AG08395 (cell line): ENCODE results near the gene WAPL.

Experiments
- DNase-seq: peaks from one replicate; pipeline ENCODE4 v3.0.0; 2012; ENCODE audit warnings: mixed read lengths, low spot score

Gene WAPL

DNA sequence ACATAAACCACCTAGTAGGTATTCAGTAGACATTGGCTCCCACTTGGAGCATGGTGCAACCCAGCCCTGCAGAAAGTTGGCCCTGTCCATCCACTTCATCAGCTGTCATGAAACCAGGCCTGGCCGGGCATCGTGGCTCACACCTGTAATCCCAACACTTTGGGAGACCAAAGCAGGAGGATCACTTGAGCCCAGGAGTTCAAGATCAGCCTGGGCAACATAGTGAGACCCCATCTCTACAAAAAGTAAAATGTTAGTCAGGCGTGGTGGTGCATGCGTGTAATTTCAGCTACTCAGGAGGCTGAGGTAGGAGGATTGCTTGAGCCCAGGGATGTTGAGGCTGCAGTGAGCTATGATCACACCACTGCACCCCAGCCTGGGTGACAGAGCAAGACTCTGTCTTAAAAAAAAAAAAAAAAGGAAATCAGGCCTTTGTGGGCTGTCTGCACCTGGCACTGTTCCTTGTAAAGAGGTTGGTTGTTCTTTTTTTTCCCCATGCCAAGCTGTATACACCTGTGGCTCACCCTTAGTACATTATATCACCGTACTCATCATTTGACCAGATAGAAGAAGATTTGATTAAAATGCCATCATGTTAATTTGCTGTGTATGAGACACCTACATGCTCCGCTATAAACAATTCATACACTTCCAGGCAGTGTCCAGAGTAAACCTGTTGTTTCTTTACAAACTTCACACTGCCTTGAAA lies 109.6 kb downstream of the WAPL start:
- no peak for DNase-seq

DNA sequence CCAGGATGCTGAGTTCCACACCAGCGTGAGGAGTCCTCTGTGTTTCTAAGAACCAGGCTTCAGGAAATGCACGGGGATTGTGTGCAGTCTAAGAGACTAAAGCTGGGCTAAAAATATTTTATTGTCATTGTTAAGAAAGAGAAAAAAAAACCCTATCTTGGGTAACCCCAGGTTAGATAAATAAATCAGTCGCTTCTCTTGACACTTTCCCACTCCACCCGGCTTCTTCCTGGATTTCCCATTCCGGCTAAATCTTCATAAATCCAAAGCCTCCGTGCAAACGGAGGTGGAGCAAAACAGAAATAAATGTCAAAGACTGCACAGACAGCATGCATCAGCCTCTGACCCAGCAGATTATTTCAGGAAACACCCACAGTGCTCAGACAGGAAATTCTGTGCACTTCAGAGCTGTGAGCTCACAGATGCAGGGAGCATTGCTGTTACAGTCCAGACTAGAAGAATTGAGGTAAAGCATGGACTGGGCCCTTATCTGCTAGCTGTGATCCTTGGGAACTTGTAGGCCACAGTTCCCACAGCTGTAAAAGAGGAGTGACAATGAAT lies 110.2 kb downstream of the WAPL start:
- peak; percentile 72 for DNase-seq

DNA sequence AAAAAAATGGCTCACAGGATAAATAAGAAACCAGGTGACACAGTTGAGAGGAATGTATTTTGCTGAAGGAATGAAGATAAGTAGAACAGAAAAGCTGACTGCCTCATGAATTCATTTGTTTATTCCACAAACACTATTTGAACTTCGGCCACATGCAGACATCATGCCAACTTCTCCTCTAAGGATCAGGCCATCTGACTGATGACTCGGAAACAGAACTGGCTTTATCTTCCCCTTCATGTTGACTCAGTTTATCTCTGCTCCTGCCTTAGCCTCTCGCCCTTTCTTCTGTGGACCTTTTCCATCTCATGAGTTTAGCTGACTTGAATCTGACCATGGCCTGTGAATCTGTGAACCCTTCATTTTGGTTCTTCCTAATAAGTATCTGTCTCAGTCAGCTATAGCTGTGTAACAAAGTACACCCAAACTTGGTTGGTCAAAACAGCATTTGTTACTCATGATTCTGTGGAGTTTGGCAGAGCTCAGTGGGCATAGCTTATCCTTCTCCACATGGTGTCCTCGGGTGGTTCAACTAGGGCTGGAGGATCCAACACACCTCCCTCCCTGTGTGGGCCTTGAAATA lies 111.0 kb downstream of the WAPL start:
- DNase-seq = peak; percentile 58

DNA sequence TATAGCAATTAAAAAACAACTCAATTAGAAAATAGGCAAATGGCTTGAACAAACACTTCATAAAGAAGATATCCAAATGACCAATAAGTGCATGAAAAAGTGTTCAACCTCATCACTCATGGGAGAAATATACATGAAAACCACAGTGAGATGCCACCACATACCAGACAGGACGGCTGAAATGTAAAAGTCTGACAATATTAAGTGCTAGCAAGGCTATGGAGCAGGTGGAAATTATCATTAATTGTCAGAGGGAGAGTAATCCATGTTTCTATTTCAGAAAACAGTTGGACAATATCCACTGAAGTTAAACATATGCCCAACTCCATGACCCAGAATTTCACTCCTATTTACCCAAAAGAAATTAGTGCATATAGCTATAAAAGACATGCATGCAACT lies 112.4 kb downstream of the WAPL start:
- DNase-seq = no peak

DNA sequence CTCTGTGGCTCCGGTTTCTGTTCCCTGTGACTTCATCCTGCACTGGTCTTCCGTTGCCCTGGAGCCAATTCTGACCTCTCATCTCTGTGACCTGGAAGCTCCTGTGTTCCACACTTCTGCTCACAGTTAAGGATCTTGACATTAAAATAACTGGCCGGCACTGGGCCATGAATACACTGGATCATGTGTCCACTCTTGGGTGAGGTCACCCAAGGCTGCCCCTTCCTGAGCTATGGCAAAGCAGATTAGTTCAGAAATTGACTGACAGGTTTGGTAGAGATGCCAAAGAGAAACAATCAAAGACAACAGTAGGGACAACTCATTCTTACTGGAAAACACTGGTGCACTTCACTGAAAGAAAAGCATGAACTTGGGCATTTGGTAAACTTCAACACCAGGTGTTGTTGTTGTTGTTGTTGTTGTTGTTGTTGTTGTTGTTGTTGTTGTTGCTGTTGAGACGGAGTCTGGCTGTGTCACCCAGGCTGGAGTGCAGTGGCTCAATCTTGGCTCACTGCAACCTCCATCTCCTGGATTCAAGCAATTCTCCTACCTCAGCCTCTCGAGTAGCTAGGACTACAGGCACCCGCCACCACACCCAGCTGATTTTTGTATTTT lies 118.3 kb downstream of the WAPL start:
- no peak for DNase-seq

DNA sequence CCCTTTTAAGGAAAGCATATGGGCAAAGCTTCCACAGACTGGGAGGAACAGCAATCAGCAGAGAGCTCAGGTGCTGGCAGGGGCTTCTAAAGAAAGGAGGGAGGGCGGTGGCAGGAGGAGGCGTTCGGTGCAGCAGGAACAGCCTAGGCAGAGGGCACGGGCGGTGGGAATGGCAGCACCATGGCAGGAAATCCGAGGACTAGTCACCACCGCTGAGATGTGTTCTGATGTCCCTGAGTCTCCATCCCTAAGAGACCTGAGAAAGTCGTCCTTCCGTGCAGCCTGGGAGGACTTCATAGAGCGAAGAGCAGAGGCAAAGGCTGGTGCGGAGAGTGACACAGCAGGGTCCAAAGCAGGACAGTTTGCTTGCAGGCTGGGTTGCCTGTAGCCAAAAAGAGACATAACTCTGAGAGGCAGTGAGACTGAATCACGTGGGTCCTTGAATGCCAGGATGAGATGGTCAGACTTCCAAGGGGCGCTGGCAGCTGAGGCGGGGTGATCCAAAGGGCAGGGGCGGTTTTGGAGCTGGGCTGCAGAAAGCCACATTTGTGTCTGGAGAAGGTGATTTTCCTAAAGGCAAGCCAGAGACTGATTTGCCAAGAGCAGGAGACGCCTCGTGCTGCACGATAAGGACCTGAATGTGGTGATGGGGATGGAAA lies 119.2 kb downstream of the WAPL start:
- DNase-seq = peak; percentile 45

DNA sequence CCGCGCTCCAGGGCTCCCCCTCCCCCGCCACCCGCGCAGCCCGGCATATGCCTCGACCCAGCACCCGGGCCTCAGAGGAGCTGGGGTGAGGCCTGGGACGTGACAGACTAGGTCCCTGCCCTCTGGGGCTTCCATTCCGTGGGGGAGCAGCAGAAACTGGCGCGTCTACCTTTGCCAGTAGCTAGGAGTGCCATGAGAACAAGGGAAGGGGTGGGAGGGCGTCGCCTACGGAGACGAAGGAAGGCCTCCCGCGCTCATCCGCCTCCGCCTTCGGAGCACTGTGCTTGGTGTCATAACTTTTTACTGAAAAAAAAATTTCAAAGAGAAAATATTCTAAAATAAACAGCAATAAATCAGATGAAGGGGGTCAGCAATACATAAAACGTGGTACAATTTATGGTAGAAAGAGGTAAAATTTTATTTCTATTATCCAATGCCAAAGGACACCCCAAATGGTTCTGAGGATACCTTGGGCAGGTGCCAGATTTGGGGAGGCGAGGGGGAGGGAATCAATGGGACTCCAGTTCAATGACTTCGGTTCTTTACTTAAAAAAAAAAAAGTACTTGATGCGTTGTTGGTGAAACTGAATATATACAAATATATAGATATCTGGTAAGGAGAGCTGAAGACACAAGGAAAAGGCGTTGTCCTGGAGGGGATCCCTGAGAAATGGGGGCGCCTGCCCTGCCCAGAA lies 119.9 kb downstream of the WAPL start:
- peak; percentile 13 for DNase-seq

DNA sequence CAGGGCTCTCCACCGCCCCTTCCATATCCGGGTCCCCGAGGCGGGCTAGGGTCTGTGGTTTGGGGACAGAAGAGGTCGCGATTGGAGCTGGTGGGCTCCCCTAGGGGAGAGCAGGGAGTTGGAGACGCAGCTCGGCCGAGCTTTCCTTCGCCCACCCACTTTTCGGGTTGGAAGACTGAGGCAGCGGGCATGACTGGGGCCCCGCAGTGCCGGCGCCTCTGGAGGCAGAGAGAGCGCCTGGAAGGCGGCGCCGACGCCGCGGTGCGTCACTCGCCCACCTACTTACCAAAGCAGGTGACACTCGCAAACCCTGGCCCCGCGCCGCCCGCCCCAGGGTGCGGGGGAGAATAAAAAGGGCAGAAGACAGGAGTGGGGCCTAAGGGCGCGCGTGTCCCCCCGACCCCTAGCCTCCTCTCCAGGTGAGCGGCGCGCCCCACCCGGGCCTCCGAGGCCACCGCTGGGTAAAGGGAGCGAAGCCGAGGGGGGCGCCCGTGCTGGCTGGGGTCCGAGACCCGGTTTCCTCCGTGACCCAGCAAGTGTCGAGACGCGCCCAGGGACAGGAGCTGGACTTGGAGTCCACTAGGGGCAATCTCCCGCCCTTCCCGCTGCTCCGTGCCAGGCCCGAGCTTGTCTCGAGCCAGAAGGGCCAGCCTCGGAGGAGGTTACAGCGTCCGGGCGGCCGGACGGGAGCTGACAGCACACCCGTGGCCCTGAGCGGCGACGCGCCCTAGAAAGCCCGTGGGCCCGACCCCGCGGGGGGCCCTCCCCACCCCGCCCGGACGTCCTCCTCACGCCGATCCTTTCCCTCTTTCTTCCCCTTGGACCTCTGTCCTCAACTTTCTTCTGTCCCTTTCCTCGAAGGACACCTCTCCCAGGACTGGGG lies 120.6 kb downstream of the WAPL start:
- peak; percentile 56 for DNase-seq

DNA sequence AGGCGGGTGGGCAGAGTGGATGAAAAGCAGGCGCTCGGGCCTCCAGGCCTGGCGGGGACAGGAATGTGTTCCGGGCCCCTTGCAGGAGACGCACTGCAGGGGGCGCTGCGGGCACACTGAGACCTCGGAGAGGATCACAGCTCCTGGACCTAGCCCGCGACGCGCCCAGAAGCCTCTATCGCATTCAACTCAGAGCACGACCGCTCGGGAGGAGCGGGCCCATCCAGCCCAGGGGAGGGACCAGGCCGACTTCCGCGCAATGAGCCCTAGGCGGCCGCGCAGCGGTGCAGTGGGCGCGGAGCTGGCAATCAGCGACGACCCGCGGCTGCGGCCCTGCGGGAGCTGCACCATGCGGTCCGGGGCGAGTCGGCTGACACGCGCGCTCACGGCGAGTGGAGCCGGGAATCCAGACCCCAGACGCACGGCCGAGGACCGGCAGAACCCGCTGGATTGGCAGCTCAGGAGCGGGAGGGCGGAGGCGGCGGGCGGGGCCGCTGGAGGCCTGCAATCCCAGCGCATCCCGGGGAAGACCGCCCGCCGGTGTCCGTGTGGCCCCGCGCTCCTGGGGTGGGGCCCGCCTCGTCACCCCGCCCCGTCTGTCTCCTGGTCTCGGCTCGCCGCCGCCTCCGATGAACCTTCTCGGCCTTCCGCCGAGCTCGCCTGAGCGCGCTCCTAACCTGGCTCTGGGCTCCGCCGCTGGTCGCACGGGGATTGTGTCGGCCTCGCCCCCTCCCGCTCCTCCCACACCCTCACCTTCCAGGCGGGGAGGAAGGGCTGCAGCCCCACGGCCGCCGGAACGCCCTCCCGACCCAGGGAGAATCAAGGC lies 121.5 kb downstream of the WAPL start:
- DNase-seq = peak; percentile 96

DNA sequence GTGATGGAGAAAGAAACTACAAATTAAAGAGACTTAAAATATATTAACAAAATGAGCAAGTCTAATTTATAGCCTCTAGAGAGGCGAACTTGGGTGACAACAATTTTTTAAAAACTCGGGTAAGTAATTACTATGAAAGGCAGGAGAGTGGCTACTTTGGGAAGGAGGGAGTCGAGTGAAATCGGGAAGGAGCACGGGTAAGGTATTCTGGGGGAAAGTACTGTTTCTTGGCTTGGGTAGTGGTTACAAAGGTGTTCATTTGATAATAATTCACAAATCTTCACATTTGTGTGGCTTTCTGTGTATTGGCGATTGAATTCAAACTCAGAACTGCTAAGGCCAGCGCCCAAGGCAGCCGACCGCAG lies 122.1 kb downstream of the WAPL start:
- DNase-seq = no peak

DNA sequence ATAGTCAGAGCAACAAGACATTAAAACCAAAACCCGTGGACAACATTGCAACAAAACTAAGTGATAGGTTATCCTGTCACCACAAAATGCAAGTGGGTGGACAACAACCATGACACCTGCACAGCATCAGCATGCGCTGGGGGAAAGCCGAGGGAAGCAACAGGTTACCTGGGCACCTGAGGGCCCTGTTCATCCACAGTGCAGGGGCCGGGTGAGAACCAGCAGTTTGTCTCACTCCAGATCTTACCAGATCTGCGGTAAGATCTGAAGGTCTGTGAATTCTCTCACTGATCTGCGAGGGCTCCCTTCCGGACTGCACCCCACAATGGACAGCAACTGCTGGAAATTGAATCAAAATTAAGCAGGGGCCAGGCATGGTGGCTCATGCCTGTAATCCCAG lies 124.5 kb downstream of the WAPL start:
- no peak for DNase-seq

DNA sequence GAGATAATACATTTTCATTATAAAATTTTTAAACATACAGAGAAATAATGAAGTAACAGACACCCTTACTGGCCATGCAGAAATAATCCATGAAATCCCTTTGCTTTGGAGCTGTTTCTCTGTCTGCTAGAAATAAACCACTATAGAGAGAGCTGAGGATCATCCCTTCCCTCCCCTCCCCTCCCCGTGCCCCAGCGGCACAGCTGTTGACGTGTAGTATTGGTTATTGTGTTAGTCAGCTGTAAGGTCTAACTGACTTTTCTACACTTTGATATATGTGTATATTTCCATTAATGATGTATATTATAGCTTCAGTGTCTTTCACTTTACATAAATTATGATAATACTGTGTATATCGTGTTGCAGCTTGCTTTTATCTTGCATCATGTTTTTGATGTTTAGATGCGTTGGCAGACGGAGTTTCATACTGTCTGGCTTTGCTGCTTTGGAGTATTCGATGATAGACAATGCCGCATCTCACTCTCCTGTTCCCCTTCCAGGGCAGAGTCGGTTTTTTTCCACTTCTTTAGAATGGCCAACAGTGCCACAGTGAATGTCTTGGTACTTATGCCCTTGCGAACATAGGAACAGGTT lies 127.6 kb downstream of the WAPL start:
- no peak for DNase-seq

DNA sequence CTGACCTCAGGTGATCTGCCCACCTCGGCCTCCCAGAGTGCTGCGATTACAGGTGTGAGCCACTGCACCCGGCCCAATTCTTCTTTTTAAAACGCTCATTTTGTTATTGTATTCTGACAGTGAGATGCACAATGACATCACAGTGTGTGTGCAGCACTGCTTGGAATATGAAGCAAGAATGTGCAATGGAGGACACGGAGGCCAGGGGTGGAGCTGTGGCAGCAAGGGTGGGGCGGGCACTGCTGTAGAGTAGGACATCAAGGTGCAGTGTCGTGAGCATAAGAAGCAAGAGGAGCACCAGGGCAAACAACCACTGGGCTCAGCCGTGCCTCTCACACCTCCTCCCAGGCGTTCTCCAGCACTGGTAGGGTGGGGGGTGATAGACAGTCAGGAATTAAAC lies 128.2 kb downstream of the WAPL start:
- no peak for DNase-seq

DNA sequence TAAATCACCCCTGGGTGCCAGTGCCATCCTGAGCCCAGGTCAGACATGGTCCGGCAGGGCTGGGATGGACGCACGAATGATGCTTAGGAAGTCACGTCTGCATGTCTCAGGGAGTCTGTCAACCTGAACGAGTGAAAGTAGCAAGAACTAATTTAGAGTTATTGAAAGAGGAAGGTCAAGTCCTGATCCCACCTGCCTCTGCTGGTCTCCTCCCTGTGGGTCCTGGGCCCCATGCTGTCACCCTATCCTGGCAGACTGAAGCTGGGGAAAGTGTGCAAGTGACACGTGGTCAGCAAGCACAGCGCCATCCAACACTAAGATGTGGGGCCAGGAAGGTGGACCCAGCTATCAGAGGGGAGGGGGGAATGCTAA lies 128.9 kb downstream of the WAPL start:
- no peak for DNase-seq

DNA sequence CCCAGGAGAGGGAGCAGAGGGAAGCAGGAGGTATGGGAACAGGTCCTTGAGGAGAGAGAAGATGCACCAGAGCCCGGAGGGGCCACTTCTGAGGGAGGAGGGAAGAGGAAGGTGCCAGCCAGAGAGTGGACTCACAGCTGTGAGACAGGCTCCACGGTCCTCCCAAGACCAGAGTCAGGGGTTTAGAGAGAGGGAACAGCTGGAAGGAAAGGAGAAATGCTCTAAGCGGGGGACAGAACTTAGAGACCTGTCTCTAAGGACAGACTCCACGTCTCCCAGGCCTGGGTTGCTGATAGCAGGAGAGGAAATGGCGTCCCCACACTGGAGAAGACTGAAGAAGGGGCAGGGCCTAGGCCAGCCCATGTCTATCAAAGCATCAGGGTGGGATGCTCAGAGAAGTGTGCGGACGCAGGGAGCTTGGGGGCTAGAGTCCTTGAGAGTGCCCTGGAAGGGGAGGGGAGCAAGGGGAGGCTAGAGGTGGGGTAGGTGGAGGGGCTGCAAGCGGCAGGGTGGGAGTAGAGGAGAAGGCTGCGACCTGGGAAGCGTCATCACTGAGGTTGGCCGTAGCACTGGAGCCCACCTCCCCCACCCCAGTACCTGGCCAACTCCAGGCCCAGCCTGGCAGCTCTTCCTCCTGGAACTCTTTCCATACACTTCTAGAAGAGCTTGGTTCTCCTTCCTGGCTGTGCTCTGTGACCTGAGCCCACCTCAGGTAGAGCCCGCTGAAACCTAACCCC lies 129.4 kb downstream of the WAPL start:
- no peak for DNase-seq

DNA sequence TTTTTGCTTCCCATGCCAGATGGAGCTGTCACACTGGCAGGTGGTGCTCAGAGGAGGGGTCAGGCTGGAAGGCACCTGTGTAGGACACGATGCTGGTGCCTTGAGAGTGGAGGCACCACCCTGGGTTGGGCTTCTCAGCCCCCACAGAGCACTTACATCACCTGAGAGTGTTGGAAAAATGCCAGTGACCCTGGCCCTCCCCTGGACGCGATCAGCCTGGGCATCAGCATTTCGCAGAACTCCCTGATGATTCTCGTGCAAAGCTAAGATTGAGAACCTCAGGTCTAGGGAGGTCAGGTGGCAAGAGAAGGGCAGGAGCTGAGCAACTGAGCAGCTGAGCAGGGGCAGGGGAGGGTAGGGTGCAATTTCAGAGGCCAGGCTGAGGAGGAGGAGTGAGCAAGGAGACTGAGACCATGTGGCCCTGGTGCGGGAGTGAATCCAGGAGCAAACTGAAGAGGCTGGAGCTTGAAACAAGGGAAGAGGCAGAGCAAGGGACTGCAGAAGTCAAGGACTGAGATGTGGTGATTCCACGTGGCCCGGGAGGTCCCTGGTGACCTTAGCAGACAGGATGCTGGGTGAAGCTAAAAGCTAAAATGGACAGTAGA lies 130.3 kb downstream of the WAPL start:
- no peak for DNase-seq

DNA sequence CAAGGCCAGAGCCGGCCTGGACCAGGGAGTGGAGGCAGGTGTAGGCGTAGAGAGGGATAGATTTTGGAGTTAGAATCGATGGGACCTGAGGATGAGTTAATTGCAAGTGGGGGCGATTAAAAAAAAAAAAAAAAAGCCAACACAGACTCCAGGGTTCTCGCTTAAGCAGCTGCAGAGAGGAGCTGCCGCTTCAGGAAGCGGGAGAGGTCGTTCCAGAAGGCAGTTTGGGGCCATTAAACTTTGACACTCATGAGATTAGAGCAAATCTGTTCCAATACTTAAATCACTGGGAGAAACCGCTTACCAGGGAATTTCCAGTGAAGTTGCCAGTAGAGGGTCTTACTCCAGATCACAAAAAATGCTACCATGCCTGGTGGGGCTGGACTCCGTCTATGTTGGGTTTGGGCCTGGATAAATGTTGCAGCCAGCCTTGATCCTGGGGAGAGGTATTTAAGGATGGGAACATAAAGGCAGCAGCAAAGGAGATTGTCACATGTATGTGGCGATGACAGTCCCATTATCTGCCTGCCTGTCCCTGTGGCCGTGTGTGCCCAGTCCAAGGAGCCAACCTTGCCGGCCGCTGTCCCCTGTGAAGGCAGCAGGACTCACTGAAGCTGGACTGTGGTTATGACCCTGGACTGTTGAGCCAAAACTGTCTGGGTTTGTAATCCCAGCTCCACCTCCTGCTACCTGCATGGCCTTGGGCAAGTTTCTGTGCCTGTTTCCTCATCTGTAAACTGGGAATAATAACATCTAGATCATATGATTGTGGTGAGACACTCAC lies 131.1 kb downstream of the WAPL start:
- no peak for DNase-seq
